ENCODE measurements around the gene HAUS2. TPM values are rescaled to one million over a fixed set of nuclear protein-coding genes. Genes with fewer than 3 reads are reported as not detected.
A peak's percentile ranks its signal among the peaks of the same experiment; 100 is the strongest.

Gene HAUS2
- total RNA-seq, 1 experiment from 2014 or later = 54.5 TPM

- no peak for DNase-seq (ENCODE audit: low spot score)
Measured at GRCh38 chr15:42605796-42606195, 57.2 kb downstream of the HAUS2 start.

- DNase-seq (ENCODE audit: low spot score) = peak; percentile 64
Measured at GRCh38 chr15:42608110-42608531, 59.5 kb downstream of the HAUS2 start.

DNA sequence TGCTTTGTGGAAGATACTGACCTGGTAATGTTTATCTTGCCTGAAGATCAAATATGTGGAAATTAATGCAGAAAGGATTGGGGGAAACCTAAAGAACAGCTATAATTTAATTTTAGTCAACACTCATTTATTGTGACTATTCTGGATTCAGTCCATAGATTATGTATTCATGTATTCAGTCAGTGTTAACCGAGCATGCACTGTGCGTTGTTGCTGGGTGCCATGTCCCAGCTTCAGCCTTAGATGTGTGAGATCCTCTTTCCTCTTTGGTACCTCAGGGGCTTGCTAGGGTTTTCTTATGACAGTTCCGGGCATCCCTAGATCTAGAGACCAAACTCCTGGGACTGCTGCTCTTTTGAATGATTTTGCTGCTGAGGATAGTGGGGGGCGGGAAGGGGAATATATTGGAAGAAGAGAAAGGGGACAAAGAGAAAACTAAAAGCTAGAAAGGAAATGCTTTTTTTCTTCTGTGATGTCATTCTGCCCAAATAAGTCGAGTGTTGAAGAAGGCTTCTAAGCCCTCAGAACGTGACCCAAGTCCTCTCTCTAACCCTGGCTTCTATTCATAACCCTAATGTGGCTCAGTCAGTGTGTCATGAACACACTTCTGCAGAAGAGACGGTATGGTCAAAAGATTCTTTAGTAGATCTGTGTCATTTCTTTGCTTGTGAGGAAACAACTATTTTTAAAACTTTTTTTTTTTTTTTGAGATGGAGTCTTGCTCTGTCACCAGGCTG is 60.3 kb downstream of the HAUS2 start:
- no peak for DNase-seq (ENCODE audit: low spot score)

DNA sequence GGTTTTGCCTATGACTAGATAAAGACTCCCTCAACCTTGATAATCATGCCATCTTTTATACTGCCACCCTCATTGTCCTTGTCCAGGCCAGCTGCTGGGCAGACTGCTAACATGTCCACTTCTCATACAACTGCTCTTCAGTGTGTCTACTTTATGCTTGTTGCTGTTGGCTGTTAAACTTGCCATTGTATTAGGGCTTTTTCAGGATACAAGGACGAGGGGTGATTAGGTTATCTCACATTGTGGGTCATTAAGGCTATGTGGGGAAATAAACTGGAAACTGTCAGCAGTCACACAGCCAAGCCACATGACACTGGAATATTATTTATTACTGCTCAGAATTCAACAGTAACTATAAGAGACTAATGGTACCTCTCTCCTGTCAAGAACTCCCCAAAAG is 62.9 kb downstream of the HAUS2 start:
- DNase-seq (ENCODE audit: low spot score) = no peak

DNA sequence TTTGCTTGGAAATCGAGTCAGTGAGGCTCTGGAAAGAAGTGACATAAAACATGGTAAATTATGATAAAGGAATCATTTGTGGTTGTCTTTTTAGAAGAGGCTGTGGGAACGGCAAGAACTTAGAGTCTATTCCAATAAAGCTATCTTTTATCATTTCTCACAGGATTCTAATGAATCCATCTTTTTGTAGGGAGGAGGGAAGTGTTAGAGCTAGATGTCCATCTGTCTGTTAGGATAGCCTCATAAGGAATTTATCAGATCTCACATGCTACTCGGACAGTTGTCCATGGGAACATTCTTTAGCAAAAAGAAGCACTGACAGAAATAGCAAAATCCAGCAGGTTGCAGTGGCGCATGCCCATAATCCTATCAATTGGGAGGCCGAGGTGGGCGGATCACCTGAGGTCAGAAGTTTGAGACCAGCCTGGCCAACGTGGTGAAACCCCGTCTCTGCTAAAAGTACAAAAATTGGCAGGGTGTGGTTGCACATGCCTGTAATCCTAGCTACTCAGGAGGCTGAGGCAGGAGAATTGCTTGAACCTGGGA is 63.8 kb downstream of the HAUS2 start:
- no peak for DNase-seq (ENCODE audit: low spot score)

GRCh38 chr15:42616107-42616506 is 67.5 kb downstream of the HAUS2 start:
- DNase-seq (ENCODE audit: low spot score) = no peak

Other genes with a start within 250 kb of the HAUS2 start
- 0.12 TPM in 1 of 2 replicates, not detected in the other for gene CAPN3, start 189.3 kb upstream of the HAUS2 start, total RNA-seq (2014; rRNA removed; shearing (Covaris generic))
- 37.4 and 45.4 TPM in 2 replicates for gene ZNF106, start 57.7 kb upstream of the HAUS2 start, total RNA-seq (2014; rRNA removed; shearing (Covaris generic))
- gene SNAP23, start 53.2 kb upstream of the HAUS2 start, total RNA-seq (2014; rRNA removed; shearing (Covaris generic)) = 64.1 and 77.1 TPM in 2 replicates
- 13.2 and 14.6 TPM in 2 replicates for gene LRRC57, start within 50 bp of the HAUS2 start, total RNA-seq (2014; rRNA removed; shearing (Covaris generic))
- 1.4 and 2.0 TPM in 2 replicates for gene STARD9, start 26.8 kb downstream of the HAUS2 start, total RNA-seq (2014; rRNA removed; shearing (Covaris generic))
- 11.3 and 14.5 TPM in 2 replicates for gene CDAN1, start 188.3 kb downstream of the HAUS2 start, total RNA-seq (2014; rRNA removed; shearing (Covaris generic))